Fibroblast of skin of right biceps (primary cell): ENCODE measurements around the gene RPS25.
A peak's percentile ranks its signal among the peaks of the same experiment; 100 is the strongest.
"Not testable (repeated sequence)": the region's sequence is repeated elsewhere in the genome, so short reads cannot be mapped to it uniquely, and the experiment has no call there.

Experiments
- DNase-seq: peaks from one replicate; pipeline ENCODE4 v3.0.0-alpha.2; 2013

RPS25 gene

GRCh38 chr11:119018074-119018938 lies at the start of gene RPS25, which contains the start of gene TRAPPC4:
TSS of gene RPS25 (minus strand) at chr11:119018343. CDS start at chr11:119018284, 59 bp downstream.
TSS of gene TRAPPC4 (plus strand) at chr11:119018766. CDS start at chr11:119018796, 30 bp downstream.
- peak; percentile 96 for DNase-seq

- peak; percentile 96 for DNase-seq
Measured at GRCh38 chr11:119067371-119068222, 49.5 kb upstream of the RPS25 start, which contains the start of gene VPS11. TSS of gene VPS11 (plus strand) at chr11:119067818. CDS start at chr11:119067824, 6 bp downstream.

- DNase-seq: peak; percentile 31
Measured at GRCh38 chr11:119065369-119065768, 47.2 kb upstream of the RPS25 start.

- DNase-seq: peak; percentile 49
Measured at GRCh38 chr11:119062779-119063178, 44.6 kb upstream of the RPS25 start.

- no peak for DNase-seq
Measured at GRCh38 chr11:119061256-119061655, 43.1 kb upstream of the RPS25 start.

GRCh38 chr11:119059128-119059527 lies 41.0 kb upstream of the RPS25 start:
- DNase-seq: not testable (repeated sequence)

- DNase-seq: peak; percentile 97
Measured at GRCh38 chr11:119057000-119057769, 39.0 kb upstream of the RPS25 start, which contains the start of gene HYOU1. TSS of gene HYOU1 (minus strand) at chr11:119057205. CDS start at chr11:119056160, 1,045 bp downstream.

GRCh38 chr11:119056421-119056999 lies 38.4 kb upstream of the RPS25 start:
- peak; percentile 8 for DNase-seq

GRCh38 chr11:119055901-119056300 lies 37.8 kb upstream of the RPS25 start:
- DNase-seq: peak; percentile 36

- no peak for DNase-seq
Measured at GRCh38 chr11:119054418-119054817, 36.3 kb upstream of the RPS25 start.

- no peak for DNase-seq
Measured at GRCh38 chr11:119052163-119052814, 34.1 kb upstream of the RPS25 start.

GRCh38 chr11:119051440-119052162 lies 33.5 kb upstream of the RPS25 start:
- DNase-seq: no peak

GRCh38 chr11:119049081-119049480 lies 30.9 kb upstream of the RPS25 start:
- no peak for DNase-seq

GRCh38 chr11:119048644-119049043 lies 30.5 kb upstream of the RPS25 start:
- no peak for DNase-seq

GRCh38 chr11:119047205-119047604 lies 29.1 kb upstream of the RPS25 start:
- DNase-seq: no peak

GRCh38 chr11:119046489-119046888 lies 28.3 kb upstream of the RPS25 start:
- DNase-seq: no peak

GRCh38 chr11:119044708-119045107 lies 26.6 kb upstream of the RPS25 start:
- DNase-seq: no peak

GRCh38 chr11:119042927-119043326 lies 24.8 kb upstream of the RPS25 start:
- no peak for DNase-seq

GRCh38 chr11:119041821-119042514 lies 23.8 kb upstream of the RPS25 start:
- DNase-seq: no peak

- DNase-seq: not testable (repeated sequence)
Measured at GRCh38 chr11:119039471-119039870, 21.3 kb upstream of the RPS25 start.
